ENCODE results near the gene C3orf70.

C3orf70 gene

GRCh38 chr3:185175370-185175987, 22.6 kb upstream of the C3orf70 start:
- no peaks in the 10 kb centered on the region for H3K27me3 ChIP-seq
- H3K9me3 ChIP-seq = no peaks in the 10 kb centered on the region
- TF ChIP-seq Cebpa-rat (IDR thresholded peaks at IDR 0.05) = no peak
- no peaks in the 10 kb centered on the region for H3K36me3 ChIP-seq
- H3K4me2 ChIP-seq = peak overlapping the region; percentile 90
- peak overlapping the region; percentile 77 for H3K9ac ChIP-seq
- H3K27ac ChIP-seq = peak overlapping the region; percentile 84
- peak overlapping the region; percentile 50 for H3K4me3 ChIP-seq
- peaks cover 20% of the 10 kb centered on the region for H3K4me1 ChIP-seq
- no peaks in the 10 kb centered on the region for H4K20me1 ChIP-seq

- H3K9ac ChIP-seq = no peak overlapping the region
- no peak for TF ChIP-seq Cebpa-rat (IDR thresholded peaks at IDR 0.05)
These were observed 19.5 kb upstream of the C3orf70 start for GRCh38 chr3:185172086-185173049.

GRCh38 chr3:185164428-185165217, 11.8 kb upstream of the C3orf70 start:
- H3K4me3 ChIP-seq = no peak overlapping the region
- no peaks in the 10 kb centered on the region for H3K27me3 ChIP-seq
- peak overlapping the region; percentile 8; the same call in 1 of the 2 replicates for H3K4me2 ChIP-seq
- H3K36me3 ChIP-seq = no peaks in the 10 kb centered on the region
- no peaks in the 10 kb centered on the region for H4K20me1 ChIP-seq
- H3K9me3 ChIP-seq = no peaks in the 10 kb centered on the region
- no peak overlapping the region for H3K9ac ChIP-seq
- peaks cover 8% of the 10 kb centered on the region; the same call in 1 of the 2 replicates for H3K4me1 ChIP-seq
- TF ChIP-seq Cebpa-rat (IDR thresholded peaks at IDR 0.05) = no peak
- H3K27ac ChIP-seq = no peak overlapping the region

More at GRCh38 chr3:185172086-185173049, 19.5 kb upstream of the C3orf70 start:
- Histone ChIP-seq H3K27me3 (no peaks in the 10 kb centered on the region), H3K4me2 (no peak overlapping the region), H3K36me3 (no peaks in the 10 kb centered on the region), H3K9me3 (no peaks in the 10 kb centered on the region), H4K20me1 (no peaks in the 10 kb centered on the region), H3K27ac (no peak overlapping the region), H3K4me1 (peaks cover 20% of the 10 kb centered on the region), H3K4me3 (no peak overlapping the region)

- Histone ChIP-seq H3K4me3 (no peak overlapping the region), H3K4me2 (no peak overlapping the region), H3K27me3 (no peaks in the 10 kb centered on the region), H4K20me1 (no peaks in the 10 kb centered on the region), H3K27ac (no peak overlapping the region), H3K4me1 (peaks cover 8% of the 10 kb centered on the region; the same call in 1 of the 2 replicates), H3K36me3 (no peaks in the 10 kb centered on the region), H3K9me3 (no peaks in the 10 kb centered on the region), H3K9ac (no peak overlapping the region)
- no peak for TF ChIP-seq Cebpa-rat (IDR thresholded peaks at IDR 0.05)
These were observed 9.8 kb upstream of the C3orf70 start for GRCh38 chr3:185162634-185163033.

DNA sequence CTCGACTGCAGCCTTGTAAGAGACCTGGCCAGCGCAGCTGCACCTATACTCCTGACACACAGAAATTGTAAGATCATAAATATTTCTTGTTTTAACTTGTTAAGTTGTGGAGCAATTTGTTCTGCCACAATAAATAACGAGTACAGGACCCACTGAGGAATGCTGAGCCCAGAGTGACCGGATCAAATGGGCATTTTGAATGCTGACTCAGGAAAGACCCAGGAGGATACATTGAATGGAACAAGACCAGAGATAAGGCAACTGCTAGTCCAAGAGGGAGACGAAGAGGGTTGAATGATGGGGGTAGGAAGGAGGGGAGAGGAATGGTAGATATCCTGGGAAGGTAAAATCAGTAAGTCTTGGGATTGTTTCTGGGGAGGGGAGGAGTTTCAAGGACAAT, 8.9 kb upstream of the C3orf70 start:
- no peak for TF ChIP-seq Cebpa-rat (IDR thresholded peaks at IDR 0.05)
- H3K4me3 ChIP-seq = no peak overlapping the region
- no peaks in the 10 kb centered on the region for H3K27me3 ChIP-seq
- H3K27ac ChIP-seq = no peak overlapping the region
- no peak overlapping the region for H3K4me2 ChIP-seq
- H3K9ac ChIP-seq = no peak overlapping the region
- peaks cover 8% of the 10 kb centered on the region; the same call in 1 of the 2 replicates for H3K4me1 ChIP-seq
- no peaks in the 10 kb centered on the region for H4K20me1 ChIP-seq
- H3K36me3 ChIP-seq = no peaks in the 10 kb centered on the region
- no peaks in the 10 kb centered on the region for H3K9me3 ChIP-seq

DNA sequence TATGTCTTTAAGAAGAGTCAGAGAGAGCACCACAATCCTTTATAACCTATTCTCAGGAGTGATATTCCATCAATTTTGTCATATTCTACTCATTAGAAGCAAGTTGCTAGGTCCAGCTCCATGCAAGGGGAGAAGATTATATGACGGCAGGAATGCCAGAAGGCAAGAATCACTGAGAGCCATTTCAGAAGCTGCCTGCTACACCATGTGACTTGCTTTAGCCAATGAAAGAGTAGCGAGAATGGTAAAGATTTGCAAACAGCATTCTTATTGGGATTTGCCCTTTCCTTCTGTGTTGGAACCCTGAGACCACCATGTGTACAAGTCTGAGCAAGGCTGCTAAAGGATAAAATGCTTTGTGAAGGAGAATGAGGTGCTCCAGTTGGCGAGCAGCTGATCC, 4.5 kb upstream of the C3orf70 start:
- Histone ChIP-seq H3K27ac (no peak overlapping the region), H3K9me3 (no peaks in the 10 kb centered on the region), H3K27me3 (peaks cover 24% of the 10 kb centered on the region), H3K4me1 (peaks cover 10% of the 10 kb centered on the region), H3K4me3 (no peak overlapping the region), H4K20me1 (no peaks in the 10 kb centered on the region), H3K4me2 (no peak overlapping the region), H3K36me3 (no peaks in the 10 kb centered on the region), H3K9ac (no peak overlapping the region)
- TF ChIP-seq Cebpa-rat (IDR thresholded peaks at IDR 0.05) = no peak

- no peaks in the 10 kb centered on the region for H4K20me1 ChIP-seq
- TF ChIP-seq Cebpa-rat (IDR thresholded peaks at IDR 0.05) = no peak
- no peak overlapping the region for H3K27ac ChIP-seq
- no peaks in the 10 kb centered on the region for H3K36me3 ChIP-seq
- no peak overlapping the region for H3K9ac ChIP-seq
- peaks cover 18% of the 10 kb centered on the region for H3K4me1 ChIP-seq
- H3K27me3 ChIP-seq = peaks cover 41% of the 10 kb centered on the region
- H3K4me3 ChIP-seq = no peak overlapping the region
- no peaks in the 10 kb centered on the region for H3K9me3 ChIP-seq
- no peak overlapping the region for H3K4me2 ChIP-seq
These were observed 2.8 kb upstream of the C3orf70 start for GRCh38 chr3:185155678-185156077.

DNA sequence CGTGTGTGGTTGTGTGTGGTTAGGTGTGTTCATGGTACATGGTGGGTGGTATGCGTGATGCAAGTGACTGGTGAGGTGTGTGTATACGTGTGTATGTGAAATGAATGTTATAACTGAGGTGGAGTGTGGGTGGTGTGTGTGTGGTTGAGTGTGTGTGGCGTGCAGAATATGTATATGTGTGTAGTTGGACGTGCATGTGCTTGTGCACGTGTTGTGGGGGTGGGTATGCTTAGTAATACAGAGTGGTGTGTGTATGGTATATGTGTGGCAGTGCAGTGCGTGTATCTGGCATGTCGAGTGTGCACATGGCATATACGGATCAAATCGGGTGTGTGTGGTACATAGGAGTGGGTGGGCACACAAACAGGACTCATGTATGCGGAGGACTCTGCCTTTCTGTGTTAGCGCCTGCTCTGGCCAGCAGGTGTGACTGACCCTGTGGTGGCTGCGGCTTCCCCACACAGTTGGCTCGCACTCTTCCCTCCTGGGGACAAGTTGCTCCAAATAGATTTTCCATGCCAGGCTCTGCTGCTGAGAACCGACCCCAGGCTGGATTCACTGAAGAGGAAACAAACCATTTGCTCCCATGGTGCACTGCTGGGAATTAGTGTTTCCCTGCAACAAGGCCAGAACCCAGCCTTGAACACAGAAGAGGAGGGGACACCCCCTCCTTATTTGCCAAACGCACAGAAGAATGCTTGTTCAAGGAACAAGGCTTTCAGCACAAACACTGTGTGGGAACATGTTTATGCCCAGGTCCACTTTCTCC, 1.2 kb upstream of the C3orf70 start:
- Histone ChIP-seq H3K4me3 (no peak overlapping the region), H3K4me2 (no peak overlapping the region), H3K9ac (no peak overlapping the region), H4K20me1 (no peaks in the 10 kb centered on the region), H3K27ac (no peak overlapping the region), H3K4me1 (peaks cover 18% of the 10 kb centered on the region), H3K36me3 (no peaks in the 10 kb centered on the region), H3K27me3 (peaks cover 48% of the 10 kb centered on the region), H3K9me3 (no peaks in the 10 kb centered on the region)
- no peak for TF ChIP-seq Cebpa-rat (IDR thresholded peaks at IDR 0.05)
